AG10803 (cell line): Measurements from ENCODE around the gene PPM1H.

Experiments
- DNase-seq: peaks from one replicate; pipeline ENCODE4 v3.0.0; 2010; ENCODE audit warnings: low read depth
- H3K4me3 ChIP-seq: 2 replicates; pipeline ENCODE4 v1.5.1; 2011; ENCODE audit warnings: mild to moderate bottlenecking, low read length, control low read depth
- TF ChIP-seq, protein P1 (sequence below): conservative IDR thresholded peaks from 2 replicates; pipeline ENCODE4 v1.5.1; 2011; ENCODE audit warnings: mild to moderate bottlenecking, low read length, control low read depth, inconsistent platforms

The PPM1H gene

DNA sequence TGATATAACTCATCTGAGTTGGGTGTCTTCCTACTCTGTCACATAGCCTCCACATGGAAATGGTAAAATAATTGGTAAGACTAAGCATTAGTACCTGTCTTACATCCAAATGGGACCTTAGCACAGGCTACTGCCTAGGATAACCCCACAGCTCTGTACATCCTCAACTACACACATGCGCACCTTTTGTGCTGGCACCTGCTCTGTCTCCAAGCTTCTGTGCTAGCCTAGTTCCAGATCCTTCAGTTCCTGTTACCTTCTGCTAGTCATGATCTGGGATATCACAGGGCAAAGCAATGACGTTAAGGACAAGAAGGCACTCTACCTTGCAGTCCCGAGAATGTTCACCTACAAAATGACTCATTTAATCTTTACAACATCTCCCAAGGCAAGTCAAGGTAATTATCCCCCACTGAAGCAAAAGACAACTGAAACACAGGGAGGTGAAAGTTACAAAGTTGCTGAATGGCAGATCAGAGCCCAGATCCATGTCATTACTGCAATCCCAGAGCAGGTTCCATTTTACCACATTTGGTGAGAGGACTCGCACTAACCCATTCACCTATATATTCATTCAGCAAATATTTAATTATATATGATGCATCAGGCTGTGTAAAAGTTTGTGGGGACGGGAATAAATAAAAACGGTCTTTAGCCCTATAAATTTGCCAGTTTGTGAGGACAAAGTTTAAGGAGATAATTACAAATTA, 61.7 kb downstream of the PPM1H start:
- H3K4me3 ChIP-seq = no peak overlapping the region
- no peak for DNase-seq
- TF ChIP-seq, protein P1, sequence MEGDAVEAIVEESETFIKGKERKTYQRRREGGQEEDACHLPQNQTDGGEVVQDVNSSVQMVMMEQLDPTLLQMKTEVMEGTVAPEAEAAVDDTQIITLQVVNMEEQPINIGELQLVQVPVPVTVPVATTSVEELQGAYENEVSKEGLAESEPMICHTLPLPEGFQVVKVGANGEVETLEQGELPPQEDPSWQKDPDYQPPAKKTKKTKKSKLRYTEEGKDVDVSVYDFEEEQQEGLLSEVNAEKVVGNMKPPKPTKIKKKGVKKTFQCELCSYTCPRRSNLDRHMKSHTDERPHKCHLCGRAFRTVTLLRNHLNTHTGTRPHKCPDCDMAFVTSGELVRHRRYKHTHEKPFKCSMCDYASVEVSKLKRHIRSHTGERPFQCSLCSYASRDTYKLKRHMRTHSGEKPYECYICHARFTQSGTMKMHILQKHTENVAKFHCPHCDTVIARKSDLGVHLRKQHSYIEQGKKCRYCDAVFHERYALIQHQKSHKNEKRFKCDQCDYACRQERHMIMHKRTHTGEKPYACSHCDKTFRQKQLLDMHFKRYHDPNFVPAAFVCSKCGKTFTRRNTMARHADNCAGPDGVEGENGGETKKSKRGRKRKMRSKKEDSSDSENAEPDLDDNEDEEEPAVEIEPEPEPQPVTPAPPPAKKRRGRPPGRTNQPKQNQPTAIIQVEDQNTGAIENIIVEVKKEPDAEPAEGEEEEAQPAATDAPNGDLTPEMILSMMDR = no peak

DNA sequence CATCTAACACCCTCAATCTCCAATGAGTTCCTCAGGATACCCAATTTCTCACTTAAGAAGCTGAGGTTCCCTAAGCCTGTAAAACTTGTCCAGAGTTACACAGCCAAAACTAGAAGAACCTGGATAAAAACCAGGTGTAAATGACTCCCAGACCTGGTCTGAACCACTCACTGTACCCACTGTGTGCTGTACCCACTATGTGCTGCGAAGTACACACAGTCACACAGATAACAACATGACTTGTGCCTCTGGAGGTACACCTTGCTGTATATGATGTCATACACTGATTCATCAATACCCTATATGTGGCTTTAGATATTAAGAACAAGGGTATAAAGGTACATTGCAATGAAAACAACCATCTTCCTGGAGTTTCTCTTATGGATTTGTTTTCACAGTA, 66.1 kb downstream of the PPM1H start:
- H3K4me3 ChIP-seq = no peak overlapping the region
- TF ChIP-seq, protein P1 = no peak
- DNase-seq = no peak

DNA sequence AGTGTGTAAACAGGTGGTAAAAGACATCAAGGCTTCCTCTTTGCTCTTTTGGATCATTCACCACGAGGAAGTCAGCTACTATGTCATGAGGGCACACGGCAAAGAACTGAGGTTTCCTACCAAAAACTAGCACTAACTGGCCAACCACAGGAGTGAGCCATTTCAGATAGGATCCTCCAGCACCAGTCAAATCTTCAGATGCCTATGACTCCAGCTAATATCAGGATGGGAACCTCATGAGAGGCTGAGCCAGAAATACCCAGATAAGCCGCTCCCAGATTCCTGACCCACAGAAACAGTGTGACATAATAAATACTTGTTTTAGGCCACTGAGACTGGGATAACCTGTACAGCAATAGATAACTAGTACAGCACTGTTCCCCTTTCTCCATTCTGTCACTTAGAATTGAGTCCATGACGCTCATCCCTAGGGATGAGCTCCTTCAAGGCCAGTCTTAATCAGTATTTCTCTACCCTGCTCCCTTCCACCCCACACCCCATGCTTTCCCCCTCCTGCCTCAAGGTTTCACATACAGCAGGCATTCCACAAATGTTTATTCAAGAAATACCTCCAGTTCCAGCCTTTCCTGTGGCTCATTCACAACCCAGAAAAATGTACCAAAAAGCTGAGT, 68.4 kb downstream of the PPM1H start:
- TF ChIP-seq, protein P1 = no peak
- DNase-seq = peak; percentile 73
- H3K4me3 ChIP-seq = no peak overlapping the region

DNA sequence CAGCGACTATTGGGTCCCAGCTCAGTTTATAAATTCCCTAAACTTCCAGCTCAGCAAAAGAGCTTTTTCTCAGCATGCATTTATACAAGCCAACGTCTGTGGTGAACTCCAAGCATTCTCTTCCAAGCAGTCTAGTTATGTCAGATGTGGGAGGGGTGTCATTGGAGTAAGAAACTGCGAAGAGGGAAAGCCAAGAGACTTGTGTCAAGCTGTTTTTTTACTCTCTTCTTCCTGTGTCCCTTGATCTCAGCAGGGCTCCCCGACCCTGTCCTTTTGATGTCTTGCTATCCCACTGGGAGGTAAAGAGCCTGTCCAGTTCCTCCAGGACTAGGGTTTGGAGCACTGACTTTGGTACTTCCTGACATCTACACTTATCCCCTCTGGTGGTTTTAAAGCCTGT, 69.0 kb downstream of the PPM1H start:
- no peak overlapping the region for H3K4me3 ChIP-seq
- DNase-seq = peak; percentile 58
- TF ChIP-seq, protein P1 = no peak

DNA sequence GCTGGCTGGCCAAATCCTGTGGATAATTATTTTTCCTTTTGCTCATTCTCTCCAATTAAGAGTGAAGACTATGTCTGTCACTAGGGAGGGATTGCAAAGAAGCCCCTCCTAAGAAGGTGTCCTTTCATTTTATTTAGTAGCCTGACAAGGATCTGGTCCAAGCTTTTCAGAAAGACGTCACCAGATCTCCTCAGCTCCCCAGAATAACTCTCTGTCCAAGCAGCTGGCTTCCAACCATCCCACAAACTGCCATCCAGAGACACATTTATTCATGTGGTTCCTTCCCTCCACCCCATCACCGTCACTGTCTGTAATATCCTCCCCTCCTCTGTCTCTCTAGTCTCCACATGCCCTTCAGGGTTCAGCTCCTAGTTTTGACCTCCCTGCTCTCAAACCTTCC, 69.9 kb downstream of the PPM1H start:
- no peak overlapping the region for H3K4me3 ChIP-seq
- peak; percentile 61 for DNase-seq
- TF ChIP-seq, protein P1 = no peak

DNA sequence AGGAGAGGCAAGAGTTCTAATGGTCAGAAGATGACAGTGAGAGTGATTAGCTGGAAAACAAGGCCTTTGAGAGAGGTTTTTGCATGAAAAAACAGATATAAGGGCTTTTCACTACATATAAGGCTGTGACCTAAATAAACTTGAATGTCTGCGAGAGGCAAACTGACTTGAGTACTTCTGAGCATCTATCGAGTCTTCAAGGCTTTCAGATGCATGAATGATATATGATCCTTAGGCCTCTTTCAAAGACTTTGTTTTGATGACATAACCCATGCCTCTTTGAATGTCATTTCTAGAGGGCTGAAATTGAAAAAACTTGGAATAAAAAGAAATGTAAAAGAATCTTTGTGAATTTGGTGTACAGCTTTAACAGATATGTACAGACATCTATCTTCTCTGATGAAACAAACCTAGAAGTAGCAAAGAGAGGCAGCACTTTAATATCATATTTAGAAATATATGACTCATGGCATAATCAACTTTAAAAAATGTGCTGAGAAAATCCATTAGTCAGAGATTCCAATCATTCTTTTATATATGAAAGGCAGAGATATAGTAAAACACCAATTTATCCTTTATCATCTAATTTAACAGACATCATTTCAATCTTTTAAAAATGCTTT, 72.6 kb downstream of the PPM1H start:
- DNase-seq = peak; percentile 45
- H3K4me3 ChIP-seq = no peak overlapping the region

More for the DNA sequence above, 72.6 kb downstream of the PPM1H start:
- TF ChIP-seq, protein P1 = no peak
